GM18508 (cell line): Measurements from ENCODE around the gene CEND1.
"Not testable (repeated sequence)": the region's sequence is repeated elsewhere in the genome, so short reads cannot be mapped to it uniquely, and the experiment has no call there.

ENCODE experiments used
- ATAC-seq: cut with Tn5 transposase; IDR thresholded peaks from one replicate; pipeline ENCODE4 v1.9.1; 2021; ENCODE audit warnings: moderate number of reproducible peaks; ENCODE audit not compliant: insufficient read depth, unreplicated experiment

The CEND1 gene

GRCh38 chr11:766106-766935 lies 23.6 kb downstream of the CEND1 start:
- ATAC-seq: no peak

GRCh38 chr11:765802-766091 lies 24.1 kb downstream of the CEND1 start:
- ATAC-seq: no peak

- ATAC-seq: no peak
Observed at GRCh38 chr11:765025-765801, 24.7 kb downstream of the CEND1 start.

GRCh38 chr11:764322-765024 lies 25.4 kb downstream of the CEND1 start:
- no peak for ATAC-seq

- no peak for ATAC-seq
Observed at GRCh38 chr11:763549-764321, 26.2 kb downstream of the CEND1 start.

GRCh38 chr11:763073-763463 lies 26.8 kb downstream of the CEND1 start:
- no peak for ATAC-seq

GRCh38 chr11:762421-763072 lies 27.3 kb downstream of the CEND1 start:
- ATAC-seq: no peak

- ATAC-seq: no peak
Observed at GRCh38 chr11:761526-762108, 28.3 kb downstream of the CEND1 start.

GRCh38 chr11:760236-760635 lies 29.7 kb downstream of the CEND1 start:
- ATAC-seq: no peak

- no peak for ATAC-seq
Observed at GRCh38 chr11:749731-750130, 40.2 kb downstream of the CEND1 start.

- no peak for ATAC-seq
Observed at GRCh38 chr11:748007-748359, 41.9 kb downstream of the CEND1 start.

GRCh38 chr11:747158-748006 lies 42.5 kb downstream of the CEND1 start, which contains the start of gene TALDO1:
Gene TALDO1 (plus strand): TSS chr11:747464. CDS start chr11:747482, 18 bp downstream.
- ATAC-seq: no peak

GRCh38 chr11:746289-747157 lies 43.4 kb downstream of the CEND1 start:
- no peak for ATAC-seq

GRCh38 chr11:745428-745827 lies 44.5 kb downstream of the CEND1 start:
- no peak for ATAC-seq

- ATAC-seq: no peak
Observed at GRCh38 chr11:742571-743201, 47.2 kb downstream of the CEND1 start.

- ATAC-seq: no peak
Observed at GRCh38 chr11:742156-742546, 47.7 kb downstream of the CEND1 start.

- not testable (repeated sequence) for ATAC-seq
Observed at GRCh38 chr11:737899-738298, 52.0 kb downstream of the CEND1 start.
